Urothelium cell line (cell line): ENCODE results near the gene KCNN3.

Experiments used
- DNase-seq: peaks from one replicate; pipeline ENCODE4 v3.0.0; 2011; ENCODE audit warnings: low spot score, mixed read lengths
- FAIRE-seq: peaks from 2 replicates; lab custom pipeline; 2011; peaks lifted over from hg19 to GRCh38; lab: Jason Lieb, UNC

The KCNN3 gene

DNA sequence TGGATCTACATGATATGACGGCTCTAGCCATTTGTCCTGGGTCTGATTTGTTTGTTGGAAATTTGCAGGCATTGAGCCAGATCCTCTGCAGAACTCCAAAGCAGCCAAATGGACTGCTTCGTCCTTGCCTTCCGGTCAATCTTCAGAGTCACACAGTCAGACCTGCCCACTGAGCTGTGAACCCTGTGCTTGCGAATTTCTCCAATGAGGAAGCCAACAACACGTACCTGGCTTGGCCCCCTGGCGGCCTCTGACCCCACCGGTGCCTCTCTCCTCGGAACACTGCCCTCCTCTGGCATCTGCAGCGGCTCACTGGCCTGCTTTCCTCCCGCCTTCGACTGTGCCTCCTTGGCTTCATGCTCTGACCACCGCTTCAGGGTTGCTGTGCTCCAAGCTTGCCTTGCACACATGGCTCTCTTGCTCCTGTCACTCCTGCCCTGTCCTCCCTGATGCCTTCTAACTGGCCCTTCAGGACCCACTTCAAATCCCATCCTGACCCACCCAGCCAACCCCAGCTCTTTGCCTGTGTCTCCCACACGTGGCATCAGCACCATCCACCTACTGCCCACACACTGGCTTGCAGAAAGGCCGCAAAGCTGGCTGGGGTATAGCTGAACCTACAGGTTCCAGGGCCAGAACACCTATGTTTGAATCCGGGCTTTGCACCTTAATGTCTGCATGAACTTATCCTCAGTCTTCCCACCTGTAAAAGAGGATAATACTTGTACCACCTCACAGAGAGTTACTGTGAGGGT, 128.2 kb downstream of the KCNN3 start:
- FAIRE-seq = no peak

GRCh38 chr1:154741327-154741726, 128.8 kb downstream of the KCNN3 start:
- no peak for FAIRE-seq
- DNase-seq = no peak

More for the DNA sequence above, 128.2 kb downstream of the KCNN3 start:
- no peak for DNase-seq

DNA sequence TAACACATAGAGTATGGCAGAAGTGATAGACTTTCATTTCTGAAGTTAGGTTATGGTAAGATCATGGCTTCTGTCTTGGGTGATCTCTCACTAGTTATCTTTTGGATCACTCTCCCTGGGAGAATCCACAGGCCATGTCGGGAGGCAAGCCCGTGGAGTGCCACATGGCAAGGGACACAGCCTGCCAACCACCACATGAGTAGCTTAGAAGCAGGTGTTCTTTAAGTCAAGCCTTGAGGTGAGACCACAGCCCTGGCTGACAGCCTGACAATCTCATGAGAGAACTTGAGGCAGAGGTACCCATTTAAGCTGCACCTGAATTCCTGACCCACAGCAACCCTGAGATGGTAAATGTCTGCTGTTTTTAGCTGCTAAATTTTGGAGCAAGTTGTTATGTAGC, 130.4 kb downstream of the KCNN3 start:
- FAIRE-seq (no peak), DNase-seq (no peak)

- peak; percentile 35 for DNase-seq
- FAIRE-seq = no peak
Measured at GRCh38 chr1:154736841-154737240, 133.2 kb downstream of the KCNN3 start.

DNA sequence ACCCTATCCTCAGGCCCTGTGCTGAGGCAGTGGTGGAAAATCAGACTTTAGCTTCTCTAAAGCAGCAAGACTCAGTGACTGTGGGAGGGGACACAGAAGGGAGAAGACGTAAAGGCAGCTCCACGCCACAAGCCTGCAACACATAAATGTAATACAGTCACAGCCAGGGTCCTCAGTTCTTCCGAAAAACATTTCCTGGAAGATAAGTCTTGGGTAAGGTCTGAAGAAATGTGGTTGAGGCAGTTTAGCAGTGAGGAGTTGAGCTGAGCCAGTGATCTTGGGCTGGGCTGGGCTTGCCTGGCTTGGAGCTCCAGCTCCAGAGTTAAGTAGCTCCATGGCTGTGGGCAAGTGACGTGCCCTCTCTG, 134.3 kb downstream of the KCNN3 start:
- FAIRE-seq (no peak), DNase-seq (no peak)

- FAIRE-seq = no peak
- no peak for DNase-seq
Measured at GRCh38 chr1:154735061-154735803, 134.8 kb downstream of the KCNN3 start.

DNA sequence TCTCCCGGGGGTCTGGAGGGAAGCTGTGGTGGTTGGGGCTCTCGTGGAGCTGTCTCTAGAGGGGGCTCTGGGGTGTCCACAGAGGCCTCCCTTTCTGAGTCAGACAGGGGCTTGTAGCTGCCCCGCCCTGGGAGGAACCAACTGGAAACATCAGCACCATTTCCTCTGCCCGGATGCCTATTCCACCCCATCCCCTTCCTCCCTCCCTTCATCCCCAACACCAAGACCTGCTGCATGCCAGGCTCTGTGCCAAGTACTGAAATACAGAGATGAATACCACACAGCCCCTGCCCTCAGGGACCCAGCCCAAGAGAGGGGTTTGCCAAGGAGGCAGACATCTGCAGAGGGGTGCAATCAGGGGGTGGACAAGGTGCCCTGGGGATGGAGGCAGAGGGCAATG, 136.5 kb downstream of the KCNN3 start:
- FAIRE-seq = no peak

GRCh38 chr1:154730986-154731489, 139.0 kb downstream of the KCNN3 start:
- DNase-seq (peak; percentile 30), FAIRE-seq (no peak)

More for the DNA sequence above, 136.5 kb downstream of the KCNN3 start:
- no peak for DNase-seq

DNA sequence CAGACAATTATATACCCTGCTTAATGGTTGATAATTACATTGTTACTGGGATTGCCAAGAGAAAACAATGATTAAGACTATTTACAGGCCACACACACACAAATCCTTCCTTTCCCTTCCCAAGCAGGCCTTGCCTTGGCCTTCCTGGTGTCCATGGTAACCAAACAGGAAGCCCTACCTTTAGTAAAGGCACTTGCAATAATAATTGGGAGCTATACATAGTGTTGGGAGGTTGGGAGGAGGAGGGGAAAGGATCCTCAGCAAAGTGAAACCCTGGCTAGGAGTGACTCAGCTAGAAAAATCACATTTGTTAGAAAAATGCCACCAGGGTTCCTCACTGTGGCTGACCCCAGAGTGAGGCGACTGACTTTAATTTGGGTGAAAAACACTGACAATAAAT, 139.8 kb downstream of the KCNN3 start:
- peak; percentile 52 for DNase-seq
- FAIRE-seq = no peak

DNA sequence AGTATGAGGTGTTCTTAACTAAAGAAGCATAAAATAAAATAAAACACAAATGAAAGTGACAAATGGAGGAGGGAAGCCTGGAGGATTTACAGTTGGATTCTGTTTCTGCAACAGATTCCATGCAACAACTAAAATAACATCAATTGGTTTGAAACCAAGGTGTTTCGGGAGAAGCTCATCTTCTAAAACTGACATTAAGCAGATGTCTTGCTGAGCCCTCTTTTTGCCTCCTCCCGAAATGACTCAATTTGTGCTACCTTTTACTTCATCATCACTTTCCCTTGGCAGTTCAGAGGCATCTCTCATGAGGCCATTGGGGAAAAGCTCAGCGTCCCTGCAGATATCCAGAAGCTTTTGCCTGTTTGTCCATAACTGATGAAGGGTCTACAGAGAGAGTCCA, 140.5 kb downstream of the KCNN3 start:
- DNase-seq (no peak), FAIRE-seq (no peak)

DNA sequence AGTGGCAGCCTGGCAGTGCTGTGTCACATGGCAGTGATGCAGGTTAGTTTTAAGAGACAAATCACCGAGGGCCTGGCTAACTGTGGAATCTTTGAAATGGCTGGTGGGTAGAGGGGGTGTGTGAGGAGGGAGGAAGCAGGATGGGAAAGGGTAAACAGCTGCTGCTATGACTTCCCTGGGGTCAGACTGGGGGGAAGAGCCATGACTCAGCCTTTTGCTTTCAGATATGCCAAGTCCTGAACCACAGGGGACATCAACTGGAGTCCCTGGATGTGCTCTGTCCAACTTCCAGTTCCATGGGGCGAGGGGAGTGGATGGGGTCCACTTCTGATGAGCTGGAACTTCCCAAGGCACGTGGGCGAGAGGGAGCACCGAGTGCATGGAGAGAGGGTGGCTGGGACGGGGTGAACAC, 141.0 kb downstream of the KCNN3 start:
- peak; percentile 54 for DNase-seq
- FAIRE-seq = no peak

- FAIRE-seq = no peak
Measured at GRCh38 chr1:154726896-154727753, 143.0 kb downstream of the KCNN3 start.

GRCh38 chr1:154726443-154726842, 143.6 kb downstream of the KCNN3 start:
- no peak for FAIRE-seq
- DNase-seq = no peak

More at GRCh38 chr1:154726896-154727753, 143.0 kb downstream of the KCNN3 start:
- no peak for DNase-seq

GRCh38 chr1:154725865-154726264, 144.2 kb downstream of the KCNN3 start:
- FAIRE-seq = no peak
- DNase-seq = no peak

DNA sequence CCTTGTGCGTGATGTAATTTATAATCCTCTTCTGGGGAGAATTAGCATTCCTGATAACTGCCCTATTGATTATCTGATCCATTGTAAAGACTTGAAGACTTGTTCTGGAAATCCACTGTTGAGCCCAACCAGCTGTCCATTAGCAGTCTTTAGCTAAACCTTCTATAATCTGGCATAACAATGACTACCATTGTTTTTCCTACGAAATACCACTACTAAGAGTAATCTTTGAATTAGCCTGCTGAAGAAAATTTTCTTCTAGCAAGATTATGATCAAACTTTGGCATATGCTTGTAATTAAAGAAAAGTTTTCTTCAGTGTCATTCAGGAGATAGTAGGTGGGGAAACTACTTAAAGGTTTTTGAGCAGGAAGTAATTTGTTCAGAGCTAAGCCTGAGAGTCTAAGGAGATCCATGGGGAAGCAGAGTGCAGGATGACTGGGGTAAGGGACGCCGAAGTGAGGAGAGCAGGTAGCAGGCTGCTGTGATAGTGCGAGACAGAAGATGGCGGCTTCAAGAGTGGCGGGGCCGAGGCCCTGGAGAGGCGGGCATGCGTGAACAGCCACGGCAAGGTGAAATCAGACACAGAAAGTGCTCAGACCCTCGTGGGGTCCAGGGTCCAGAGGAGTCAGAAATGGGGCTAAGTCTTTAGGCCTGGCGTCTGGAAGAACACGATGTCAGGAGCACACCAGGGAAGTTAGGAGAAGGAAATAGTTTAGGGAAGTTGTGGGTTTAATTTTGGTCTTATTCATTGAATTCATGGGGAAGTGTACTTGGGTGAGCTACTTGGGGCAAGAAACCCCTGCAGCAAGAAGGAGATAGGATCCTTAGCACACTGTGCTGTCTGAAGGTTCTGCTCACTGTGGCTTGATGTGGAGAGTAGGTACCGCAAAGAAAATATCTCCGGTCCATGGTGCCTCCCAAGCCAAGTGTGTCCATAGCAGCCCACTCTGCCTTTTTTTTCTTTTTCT, 149.5 kb downstream of the KCNN3 start:
- FAIRE-seq (no peak), DNase-seq (no peak)

DNA sequence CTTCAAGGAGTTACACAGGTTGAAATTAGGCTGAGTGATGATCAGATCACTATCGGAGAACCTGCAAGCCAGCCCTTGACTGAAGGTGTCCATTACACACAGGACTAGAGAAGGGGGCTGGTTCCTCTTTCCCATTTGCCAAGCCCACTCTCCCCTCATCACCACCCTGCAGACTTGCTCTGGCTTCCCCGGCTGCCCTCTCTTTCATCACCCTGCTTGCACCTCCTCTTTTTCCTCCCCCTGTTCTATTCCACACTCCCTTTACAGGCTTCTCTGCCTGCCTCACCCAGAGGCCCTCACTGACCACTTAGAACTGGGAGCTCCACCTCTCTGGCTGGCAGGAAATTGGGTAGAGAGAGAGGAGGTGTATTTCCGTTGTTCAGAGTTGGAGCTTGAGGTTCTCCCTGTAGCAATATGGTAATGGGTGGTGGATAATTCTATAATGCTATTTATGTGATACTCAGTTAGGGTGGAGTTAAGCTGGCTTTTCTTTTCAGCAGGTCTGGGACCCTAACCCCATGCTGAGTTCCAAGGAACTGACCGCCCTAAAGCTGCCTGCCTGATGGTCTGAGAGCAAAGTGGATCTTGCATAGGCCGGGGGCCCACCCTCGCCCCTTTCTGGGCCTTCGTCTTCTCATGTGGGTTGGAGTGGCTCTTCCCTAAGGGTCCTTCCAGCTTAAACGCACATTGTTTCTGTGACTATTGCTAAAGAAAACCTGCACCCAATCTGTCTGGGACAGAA, 150.3 kb downstream of the KCNN3 start:
- DNase-seq (no peak), FAIRE-seq (no peak)

DNA sequence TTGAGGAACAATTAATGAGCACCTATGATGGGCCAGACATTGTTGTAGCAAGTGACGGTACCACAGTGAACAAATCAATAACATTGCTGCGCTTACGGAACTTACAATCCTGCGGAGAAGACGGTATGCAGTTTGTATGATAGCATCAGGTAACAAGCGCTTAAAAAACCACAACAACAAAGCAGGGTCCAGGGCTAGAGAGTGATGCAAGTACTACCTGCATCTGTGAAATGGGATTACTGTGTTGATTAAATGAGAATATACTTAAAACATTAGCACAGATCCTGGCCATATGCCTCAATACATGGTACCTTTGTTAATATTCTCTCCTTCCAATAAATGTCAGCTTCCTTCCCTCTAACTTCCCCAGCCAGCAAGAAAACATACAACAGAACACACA, 151.5 kb downstream of the KCNN3 start:
- no peak for DNase-seq
- FAIRE-seq = no peak

DNA sequence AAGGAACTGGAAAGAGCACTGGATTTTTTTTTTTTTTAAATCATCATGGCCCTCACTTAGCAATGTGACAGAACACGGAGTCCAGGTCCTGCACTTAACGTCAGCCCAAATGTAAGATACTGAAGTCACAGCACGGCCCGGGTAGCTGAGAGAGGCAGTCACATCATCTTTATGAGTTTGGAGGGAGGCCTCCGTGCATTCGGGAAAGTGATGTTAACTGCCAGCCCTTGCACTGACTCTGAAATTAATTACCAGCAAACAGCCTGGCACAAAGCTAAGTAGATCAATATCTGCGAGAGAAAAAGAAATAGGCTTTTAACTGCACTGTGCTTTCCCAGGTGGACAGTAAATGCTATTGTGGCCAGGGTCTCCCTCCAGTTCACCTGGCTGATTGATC, 152.6 kb downstream of the KCNN3 start:
- no peak for FAIRE-seq

More for the DNA sequence above, 152.6 kb downstream of the KCNN3 start:
- no peak for DNase-seq
